SK-N-MC (cell line): ENCODE results near the gene HTR4.

Source experiments
- EZH2 ChIP-seq: fragments of 200-600 bp; sonication (generic); IDR thresholded peaks from one replicate; pipeline ENCODE4 v1.6.1; 2017; ENCODE audit warnings: antibody characterized with exemption
- POLR2AphosphoS5 ChIP-seq: IDR thresholded peaks from 2 replicates; pipeline ENCODE4 v1.6.1; 2012; ENCODE audit warnings: mild to moderate bottlenecking, low read depth, low read length, borderline replicate concordance

- no peak for TF ChIP-seq EZH2
- no peak for TF ChIP-seq POLR2AphosphoS5
Observed at GRCh38 chr5:148651528-148651927, 2.8 kb downstream of the HTR4 start.
